GM12878 (cell line): ENCODE data around the gene TOX2. TPM values are rescaled to one million over a fixed set of nuclear protein-coding genes. Genes with fewer than 3 reads are reported as not detected.

Experiments used
- ATAC-seq: fragments of 200-7000 bp; cut with Tn5 transposase; 3 replicates; pipeline ENCODE4 v1.9.1; 2020; ENCODE audit warnings: mild to moderate bottlenecking, moderate library complexity
- BruUV-seq: library from RNA; stranded (reverse); fragments of 400-500 nt; replicated peaks from 2 replicates; lab custom pipeline; 2021; lab: Mats Ljungman, UMichigan
- CTCF ChIA-PET: fragments of 300-600 bp; sonication (Branson Sonifier 250); formaldehyde crosslinking; extraction: SDS; loops from one replicate; lab custom pipeline; 2021; ENCODE audit warnings: inconsistent platforms; lab: Yijun Ruan, JAX
- POLR2A ChIA-PET: fragments of 350-600 bp; formaldehyde crosslinking; extraction: SDS; loops from one replicate; lab custom pipeline; 2021; ENCODE audit warnings: inconsistent platforms; lab: Charles Lee
- RAD21 ChIA-PET: fragments of 300-600 bp; sonication (Branson Sonifier 250); formaldehyde crosslinking; loops from one replicate; lab custom pipeline; 2023; ENCODE audit warnings: antibody characterized with exemption; ENCODE audit not compliant: unreplicated experiment; lab: Charles Lee
- SMC1A ChIA-PET: fragments of 300-600 bp; sonication (Branson Sonifier 250); formaldehyde crosslinking; loops from one replicate; lab custom pipeline; 2023; ENCODE audit not compliant: unreplicated experiment, uncharacterized antibody; lab: Charles Lee
- DNase-seq: peaks from one replicate; pipeline ENCODE4 v3.0.0-alpha.2; 2011; ENCODE audit warnings: low read depth, low spot score
- FAIRE-seq: peaks from 3 replicates; lab custom pipeline; 2011; peaks lifted over from hg19 to GRCh38; lab: Jason Lieb, UNC
- H2AFZ ChIP-seq: 2 replicates; pipeline ENCODE4 v1.6.0; 2011; ENCODE audit warnings: low read depth, low read length, control low read depth; ENCODE audit not compliant: control insufficient read depth
- H3K27ac ChIP-seq: 2 replicates; pipeline ENCODE4 v1.5.1; 2011; ENCODE audit warnings: control low read depth; ENCODE audit not compliant: control insufficient read depth, insufficient read depth
- H3K27me3 ChIP-seq, 2 experiments: replicated peaks in 1 of 2; 2 replicates each; pipeline versions ENCODE4 v1.6.0 to v1.6.1; 2011; ENCODE audit warnings: low read length in 1 of 2; ENCODE audit not compliant: control insufficient read depth in 2 of 2, insufficient read depth in 2 of 2
- H3K36me3 ChIP-seq, 2 experiments: 2 replicates each; pipeline ENCODE4 v1.5.1; 2011; ENCODE audit warnings: low read length in 1 of 2; ENCODE audit not compliant: control insufficient read depth in 2 of 2, insufficient read depth in 2 of 2
- H3K4me1 ChIP-seq: 2 replicates; pipeline ENCODE4 v1.6.1; 2011; ENCODE audit warnings: mild to moderate bottlenecking, low read length, moderate library complexity, mixed read lengths; ENCODE audit not compliant: control insufficient read depth, insufficient read depth
- H3K4me2 ChIP-seq: 2 replicates; pipeline ENCODE4 v1.6.0; 2011; ENCODE audit warnings: control low read depth; ENCODE audit not compliant: control insufficient read depth, insufficient read depth
- H3K4me3 ChIP-seq: fragments of 200-600 bp; sonication (generic); 2 replicates; pipeline ENCODE4 v1.5.1; 2016
- H3K79me2 ChIP-seq: 2 replicates; pipeline ENCODE4 v1.6.0; 2011; ENCODE audit warnings: low read length; ENCODE audit not compliant: control insufficient read depth, insufficient read depth
- H3K9ac ChIP-seq: 2 replicates; pipeline ENCODE4 v1.8.0; 2011; ENCODE audit warnings: low read length, control low read depth, mixed read lengths; ENCODE audit not compliant: control insufficient read depth, insufficient read depth
- H3K9me3 ChIP-seq: replicated peaks from 3 replicates; pipeline ENCODE4 v1.5.1; 2011; ENCODE audit warnings: mild to moderate bottlenecking, low read length; ENCODE audit not compliant: control insufficient read depth, insufficient read depth
- H4K20me1 ChIP-seq: 2 replicates; pipeline ENCODE4 v1.6.0; 2011; ENCODE audit not compliant: control insufficient read depth, insufficient read depth
- DPF2 ChIP-seq: fragments of 450-650 bp; IDR thresholded peaks from 2 replicates; pipeline ENCODE4 v1.6.1; 2017; ENCODE audit warnings: mild to moderate bottlenecking
- EED ChIP-seq: sonication (generic); IDR thresholded peaks from 2 replicates; pipeline ENCODE4 v1.6.1; 2016; ENCODE audit warnings: antibody characterized with exemption, low read depth
- ESRRA ChIP-seq: IDR thresholded peaks from 2 replicates; pipeline ENCODE4 v1.6.1; 2012; ENCODE audit warnings: mild to moderate bottlenecking, low read length, improper control_type of control experiment
- MYC ChIP-seq: IDR thresholded peaks from 2 replicates; pipeline ENCODE4 v1.6.1; 2011; ENCODE audit warnings: mild to moderate bottlenecking, low read length, moderate library complexity, inconsistent platforms; ENCODE audit not compliant: insufficient read depth, insufficient replicate concordance, insufficient read length, severe bottlenecking
- NFYA ChIP-seq: IDR thresholded peaks from 2 replicates; pipeline ENCODE4 v1.6.1; 2011; ENCODE audit warnings: low read depth, mild to moderate bottlenecking, low read length, improper control_type of control experiment, borderline replicate concordance
- RAD21 ChIP-seq: IDR thresholded peaks from 2 replicates; pipeline ENCODE4 v1.6.1; 2011; ENCODE audit warnings: mild to moderate bottlenecking, low read depth, low read length, moderate library complexity; ENCODE audit not compliant: insufficient read depth
- SREBF1 ChIP-seq: IDR thresholded peaks from 2 replicates; pipeline ENCODE4 v1.6.1; 2012; ENCODE audit warnings: mild to moderate bottlenecking, low read length
- SUZ12 ChIP-seq: fragments of 200-600 bp; sonication (generic); IDR thresholded peaks from one replicate; pipeline ENCODE4 v1.6.1; 2018; ENCODE audit warnings: antibody characterized with exemption, mild to moderate bottlenecking; ENCODE audit not compliant: unreplicated experiment
- TBL1XR1 ChIP-seq: IDR thresholded peaks from 2 replicates; pipeline ENCODE4 v1.6.1; 2012; ENCODE audit warnings: low read depth, low read length, improper control_type of control experiment
- WGBS: methylation state at CpG from one replicate; pipeline ENCODE4 v1.1.6; 2016; ENCODE audit warnings: low lambda C conversion rate; ENCODE audit not compliant: insufficient replicate concordance, insufficient coverage; ENCODE audit errors: missing lambda C conversion rate; 5-methylcytosine and 5-hydroxymethylcytosine counted together
- in situ Hi-C: fragments of 300-500 bp; cut with MboI; formaldehyde crosslinking; loops from 9 replicates; pipeline ENCODE4 v1.14.3; 2018; ENCODE audit warnings: mixed read lengths
- intact Hi-C: fragments of 100-400 bp; cut with micrococcal nuclease; formaldehyde crosslinking; loops from one replicate; pipeline ENCODE4 v1.14.2; 2022; ENCODE audit not compliant: unreplicated experiment
- polyA plus RNA-seq, 11 experiments: library from polyadenylated mRNA; depleted of rRNA in 4 of 11; unstranded in 6 of 11; stranded (reverse) in 5 of 11; fragments of >200 nt; fragmentation: Nextera tagmentation in 4 of 11; fragmentation: Illumina TruSeq in 1 of 11; extraction: Ambion mirVana in 4 of 11; extraction: Trizol in 1 of 11; gene quantifications; 1 replicate in 1 of 11; 2 replicates in 10 of 11; pipeline versions ENCODE4 v1.2.1 to v1.2.3, GENCODE V29; 2011 to 2016; ENCODE audit warnings: inconsistent platforms in 2 of 11, missing spikeins in 2 of 11, low read depth in 1 of 11
- total RNA-seq, 4 experiments: library from RNA; depleted of rRNA in 3 of 4; stranded (reverse); fragments of >200 nt in 3 of 4; fragmentation: Illumina TruSeq in 1 of 4; extraction: Trizol in 1 of 4; gene quantifications; 2 replicates each; pipeline versions ENCODE4 v1.2.1 to v1.2.3, GENCODE V29; 2013 to 2021

TOX2 gene
- total and polyA plus RNA-seq, 10 of the 15 experiments (the other 5 are each of a cell fraction or from before 2014, with no cell fraction given), result 2.6 to 40.5 (median 7.9) TPM

DNA sequence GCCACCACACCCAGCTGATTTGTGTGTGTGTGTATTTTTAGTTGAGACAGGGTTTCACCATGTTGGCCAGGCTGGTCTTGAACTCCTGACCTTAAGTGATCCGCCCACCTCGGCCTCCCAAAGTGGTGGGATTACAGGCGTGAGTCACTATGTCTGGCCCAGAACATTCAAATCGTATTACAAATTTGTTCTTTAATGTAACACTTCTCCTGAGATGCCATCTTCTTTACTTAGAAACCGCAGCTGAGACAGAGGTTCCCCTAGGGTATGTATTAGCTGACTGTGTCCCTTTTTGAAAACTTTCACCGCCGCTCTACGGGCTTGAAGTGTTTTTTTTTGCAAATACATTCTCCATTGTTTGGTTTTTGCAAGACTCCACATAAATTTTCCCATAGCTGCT lies 62.6 kb downstream of the TOX2 start:
- no peaks in the 10 kb centered on the region for H3K79me2 ChIP-seq
- no TSS peak for BruUV-seq
- DNase-seq, result no peak
- ChIA-PET RAD21 (interaction anchor here (1.2 to 1.4 kb wide), 3 partner anchors 24 to 60 kb away, joined by 3 to 6 read pairs (median 3); no protein-coding TSS in a partner anchor), POLR2A (interaction anchor here (1.4 to 2.4 kb wide), 2 partner anchors 13 to 17 kb away, joined by 3 to 13 read pairs; no protein-coding TSS in a partner anchor), CTCF (interaction anchor here (0.8 to 2.2 kb wide), 6 partner anchors 10 to 94 kb away, joined by 3 to 6 read pairs (median 3); no protein-coding TSS in a partner anchor), SMC1A (interaction anchor here (0.6 to 3.1 kb wide), 9 partner anchors 9 to 262 kb away, joined by 3 to 24 read pairs (median 7); no protein-coding TSS in a partner anchor)
- in situ Hi-C loops (no loop called here), intact Hi-C loops (no loop called here)
- no peak for FAIRE-seq
- H3K27me3 ChIP-seq, result no peaks in the 10 kb centered on the region
- no peak overlapping the region for H2AFZ ChIP-seq
- TF ChIP-seq EED (no peak), TBL1XR1 (no peak), SUZ12 (no peak)
- ATAC-seq, result no peak
- no peak overlapping the region for H3K4me2 ChIP-seq
- no peak overlapping the region for H3K9ac ChIP-seq
- no peaks in the 10 kb centered on the region for H4K20me1 ChIP-seq
- H3K4me3 ChIP-seq, result no peak overlapping the region
- H3K9me3 ChIP-seq, result no peaks in the 10 kb centered on the region
- no peak overlapping the region for H3K27ac ChIP-seq
- no peaks in the 10 kb centered on the region for H3K4me1 ChIP-seq
- WGBS, result 82% methylated on average over 8 of the region's 8 CpGs
- H3K36me3 ChIP-seq, result peaks cover 0 to 2% of the 10 kb centered on the region in 2 experiments; a peak in 2 of 4 replicates

DNA sequence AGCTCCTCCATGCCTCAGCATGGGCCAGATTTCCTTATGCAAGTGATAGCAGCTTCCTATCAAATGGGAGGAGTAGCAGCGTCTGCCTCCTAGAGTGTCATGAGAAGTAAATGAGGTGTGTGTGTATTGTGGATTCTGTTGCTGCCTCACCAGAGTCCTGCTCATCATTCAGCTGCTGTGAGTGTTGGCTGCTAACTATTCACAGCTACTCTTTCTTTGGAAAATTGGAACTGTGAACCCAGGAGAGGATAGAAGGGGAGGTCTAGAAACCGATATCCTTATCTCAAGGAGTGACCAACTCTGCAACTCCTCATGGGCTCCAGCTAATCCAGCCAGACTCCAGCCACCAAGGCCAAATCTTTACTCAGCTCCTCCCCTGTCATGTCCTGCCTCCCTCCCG lies 63.3 kb downstream of the TOX2 start:
- peaks cover 0 to 2% of the 10 kb centered on the region in 2 experiments; a peak in 2 of 4 replicates for H3K36me3 ChIP-seq
- no peaks in the 10 kb centered on the region for H3K79me2 ChIP-seq
- no peak overlapping the region for H3K9ac ChIP-seq
- peak; percentile 43; the same call in 1 of the 3 replicates for ATAC-seq
- H3K27ac ChIP-seq, result no peak overlapping the region
- no peaks in the 10 kb centered on the region for H3K27me3 ChIP-seq
- FAIRE-seq, result no peak
- BruUV-seq, result no TSS peak
- H4K20me1 ChIP-seq, result no peaks in the 10 kb centered on the region
- WGBS, result 83% methylated on average over 3 of the region's 3 CpGs
- no peak overlapping the region for H3K4me2 ChIP-seq
- ChIA-PET CTCF (interaction anchor here (0.8 to 2.2 kb wide), 12 partner anchors 9 to 94 kb away, joined by 3 to 7 read pairs (median 4); no protein-coding TSS in a partner anchor), SMC1A (interaction anchor here (0.6 to 3.1 kb wide), 29 partner anchors 8 to 263 kb away, joined by 3 to 24 read pairs (median 5); no protein-coding TSS in a partner anchor), POLR2A (interaction anchor here (0.8 to 2.4 kb wide), 4 partner anchors 13 to 82 kb away, joined by 3 to 13 read pairs (median 3); no protein-coding TSS in a partner anchor), RAD21 (interaction anchor here (0.6 to 2.2 kb wide), 16 partner anchors 8 to 721 kb away, joined by 3 to 8 read pairs (median 4); no protein-coding TSS in a partner anchor)
- intact Hi-C loops (no loop called here), in situ Hi-C loops (no loop called here)
- H3K4me3 ChIP-seq, result no peak overlapping the region
- no peaks in the 10 kb centered on the region for H3K4me1 ChIP-seq
- TF ChIP-seq NFYA (no peak), RAD21 (no peak), MYC (no peak), ESRRA (no peak), SREBF1 (no peak), DPF2 (no peak)
- no peak overlapping the region for H2AFZ ChIP-seq
- no peak for DNase-seq
- no peaks in the 10 kb centered on the region for H3K9me3 ChIP-seq
